Inflammatory macrophage treated with lipopolysaccharide for 4 hours (primary cell): Measurements from ENCODE around the gene CCL17.
"Not testable (repeated sequence)": the region's sequence is repeated elsewhere in the genome, so short reads cannot be mapped to it uniquely, and the experiment has no call there.

ENCODE experiments used
- DNase-seq: peaks from one replicate; pipeline ENCODE4 v3.0.0-alpha.2; 2020

CCL17 gene

GRCh38 chr16:57403965-57404817 lies at the start of gene CCL17:
TSS of gene CCL17 (plus strand) at chr16:57404767. CDS start at chr16:57413933, 9,166 bp downstream.
- peak; percentile 35 for DNase-seq

- DNase-seq, result no peak
These were observed 48.6 kb upstream of the CCL17 start for GRCh38 chr16:57355898-57356414.

- no peak for DNase-seq
These were observed 48.0 kb upstream of the CCL17 start for GRCh38 chr16:57356547-57356946.

- peak; percentile 89 for DNase-seq
These were observed 47.1 kb upstream of the CCL17 start for GRCh38 chr16:57357330-57358085.

DNA sequence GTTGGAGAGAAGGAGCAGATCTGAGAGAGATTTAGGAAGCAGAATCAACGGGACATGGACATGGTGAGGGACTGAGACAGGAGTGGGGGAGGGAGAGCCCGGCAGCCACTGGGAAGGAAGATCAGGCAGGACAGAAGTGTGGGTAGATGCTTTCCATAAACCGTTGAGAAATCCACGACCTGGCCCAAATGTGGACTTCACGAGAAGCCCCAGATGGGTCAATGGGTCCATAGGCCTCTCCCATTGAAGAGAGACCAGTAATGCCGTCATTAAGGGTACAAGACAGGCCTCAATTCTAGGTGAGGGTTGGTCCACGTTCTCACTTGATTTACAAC lies 46.5 kb upstream of the CCL17 start:
- peak; percentile 39 for DNase-seq

GRCh38 chr16:57358527-57359095 lies 46.0 kb upstream of the CCL17 start, which contains the start of gene CCL22:
TSS of gene CCL22 (plus strand) at chr16:57358783. CDS start at chr16:57358817, 34 bp downstream.
- DNase-seq, result peak; percentile 78

- DNase-seq, result no peak
These were observed 44.1 kb upstream of the CCL17 start for GRCh38 chr16:57360321-57360935.

GRCh38 chr16:57361404-57361803 lies 43.2 kb upstream of the CCL17 start:
- DNase-seq, result no peak

- no peak for DNase-seq
These were observed 40.4 kb upstream of the CCL17 start for GRCh38 chr16:57364143-57364542.

DNA sequence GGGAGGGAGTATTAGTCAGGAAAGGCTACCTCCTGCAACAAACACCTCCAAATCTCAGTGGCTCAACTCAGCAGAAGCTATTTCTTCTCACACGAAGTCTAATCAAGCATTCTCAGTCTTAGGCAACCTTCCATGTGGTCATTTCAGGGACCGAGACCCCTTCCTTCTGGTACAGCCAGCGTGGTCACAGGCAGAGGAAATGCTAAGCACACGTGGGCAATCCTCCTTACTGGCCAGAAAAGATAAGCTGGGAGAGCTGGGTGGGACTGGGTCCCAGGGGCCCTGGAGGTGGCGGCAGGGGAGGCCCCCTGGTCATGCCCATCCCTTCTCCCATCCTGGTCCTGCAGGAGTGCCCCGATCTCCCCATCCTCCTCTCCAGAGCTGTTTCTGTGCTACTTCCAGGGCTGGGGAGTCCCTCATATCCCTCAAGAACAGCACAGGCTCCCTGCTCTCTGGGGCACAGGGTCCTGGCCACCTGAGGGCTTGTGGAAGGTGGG lies 38.0 kb upstream of the CCL17 start:
- no peak for DNase-seq

DNA sequence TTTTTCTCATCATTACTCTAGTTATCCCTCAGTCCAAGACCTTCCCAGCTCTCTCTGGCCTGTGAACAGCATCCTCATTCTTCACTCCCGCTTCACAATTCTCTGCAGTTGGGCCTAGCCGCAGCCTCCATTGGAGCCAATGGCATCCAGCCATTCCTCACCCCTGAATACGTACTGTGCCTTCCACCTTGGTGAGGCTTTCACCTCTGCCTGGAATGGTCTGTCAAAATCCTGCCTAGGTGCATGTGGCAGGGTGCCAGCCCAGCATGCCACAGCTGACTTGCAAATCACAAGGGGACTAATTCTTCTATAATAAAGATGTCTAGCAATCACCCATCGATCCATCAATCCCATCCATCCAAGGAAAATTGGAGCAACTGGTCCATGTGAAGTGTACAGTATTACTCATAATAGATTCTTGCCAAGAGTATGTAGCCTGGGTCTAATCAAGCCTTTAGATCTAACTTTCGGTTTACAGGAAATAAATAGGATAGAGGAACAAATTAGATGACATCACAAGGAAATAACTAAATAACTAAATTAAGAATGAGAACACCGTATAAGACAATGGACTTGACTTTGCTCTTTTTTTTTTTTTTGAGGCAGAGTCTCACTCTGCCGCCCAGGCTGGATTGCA lies 37.3 kb upstream of the CCL17 start:
- DNase-seq, result no peak

DNA sequence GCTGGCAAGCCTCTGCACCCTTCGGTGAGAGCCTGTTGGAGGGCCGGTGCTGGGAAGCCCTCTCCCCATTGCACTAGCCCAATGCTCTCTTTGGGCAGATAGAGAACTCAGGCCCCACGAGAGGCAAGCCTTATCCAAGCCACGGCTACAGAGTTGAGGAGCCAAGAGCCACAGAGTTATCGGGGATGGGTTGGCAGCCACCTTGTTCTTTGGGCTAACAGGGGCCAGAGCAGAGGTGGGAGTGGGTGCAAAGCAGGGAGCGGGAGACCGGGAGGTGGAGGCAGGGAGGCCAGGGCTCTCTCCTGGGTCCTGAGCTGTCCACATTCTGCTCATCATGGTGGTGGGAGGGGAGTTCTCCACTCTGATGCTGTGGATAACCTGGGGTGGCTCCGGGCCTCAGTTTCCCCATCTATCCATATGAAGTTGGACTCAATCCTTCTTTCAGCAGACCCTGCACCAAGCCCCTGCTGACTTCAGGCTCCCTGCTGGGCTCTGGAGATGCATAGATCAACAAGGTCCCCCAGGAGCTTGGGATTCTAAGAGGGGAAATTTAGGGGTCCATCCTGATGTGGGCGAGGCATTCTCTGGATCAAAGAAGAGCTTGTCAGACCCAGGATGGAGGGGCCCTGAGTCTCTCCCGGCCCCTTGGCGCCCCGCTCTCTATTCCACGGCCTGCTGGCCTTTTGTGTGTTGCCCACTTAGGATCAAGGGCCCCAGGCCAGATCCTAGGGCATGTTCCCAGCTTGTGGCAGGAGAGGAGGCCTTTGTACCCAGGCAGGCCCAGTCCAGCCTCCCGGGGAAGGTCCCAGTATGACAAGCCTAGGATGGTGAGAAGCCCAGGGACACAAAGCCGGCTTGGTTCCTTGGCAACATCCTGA lies 32.8 kb upstream of the CCL17 start:
- no peak for DNase-seq

DNA sequence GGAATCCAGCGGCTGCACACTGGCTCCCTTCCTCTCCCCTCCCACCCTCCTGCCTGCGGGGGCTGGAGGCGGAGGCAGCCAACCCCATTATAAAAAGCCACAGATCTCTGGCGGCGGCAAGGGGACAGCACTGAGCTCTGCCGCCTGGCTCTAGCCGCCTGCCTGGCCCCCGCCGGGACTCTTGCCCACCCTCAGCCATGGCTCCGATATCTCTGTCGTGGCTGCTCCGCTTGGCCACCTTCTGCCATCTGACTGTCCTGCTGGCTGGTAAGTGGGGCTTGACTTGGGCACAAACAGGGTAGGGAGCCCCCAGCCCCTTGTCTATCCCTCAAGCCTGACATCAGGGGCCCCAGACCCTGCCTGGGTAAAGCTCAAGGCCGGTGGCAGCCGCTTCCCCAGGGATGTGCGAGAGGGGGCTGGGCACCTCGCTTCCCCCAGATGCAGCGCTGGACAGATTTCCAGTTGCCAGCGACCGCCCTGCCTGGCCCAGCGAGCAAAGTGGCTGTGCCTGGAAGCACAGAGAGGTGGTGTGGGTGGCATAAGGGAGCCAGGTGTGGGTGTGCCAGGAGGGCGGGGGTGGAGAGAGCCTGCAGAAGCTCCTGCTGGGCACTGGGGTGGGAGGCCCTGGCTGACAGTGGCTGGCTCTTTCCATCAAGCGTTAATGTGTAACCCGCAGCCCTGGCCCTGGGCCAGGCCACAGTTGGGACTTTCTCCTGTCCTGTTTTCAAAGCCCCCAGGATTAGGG lies 32.0 kb upstream of the CCL17 start, which contains the start of gene CX3CL1:
CX3CL1 (plus strand) TSS at position 119 of the 745 bp plus-strand sequence; CDS start at position 198, 79 bp downstream.
- DNase-seq, result no peak

GRCh38 chr16:57373117-57373947 lies 31.2 kb upstream of the CCL17 start:
- DNase-seq, result no peak

DNA sequence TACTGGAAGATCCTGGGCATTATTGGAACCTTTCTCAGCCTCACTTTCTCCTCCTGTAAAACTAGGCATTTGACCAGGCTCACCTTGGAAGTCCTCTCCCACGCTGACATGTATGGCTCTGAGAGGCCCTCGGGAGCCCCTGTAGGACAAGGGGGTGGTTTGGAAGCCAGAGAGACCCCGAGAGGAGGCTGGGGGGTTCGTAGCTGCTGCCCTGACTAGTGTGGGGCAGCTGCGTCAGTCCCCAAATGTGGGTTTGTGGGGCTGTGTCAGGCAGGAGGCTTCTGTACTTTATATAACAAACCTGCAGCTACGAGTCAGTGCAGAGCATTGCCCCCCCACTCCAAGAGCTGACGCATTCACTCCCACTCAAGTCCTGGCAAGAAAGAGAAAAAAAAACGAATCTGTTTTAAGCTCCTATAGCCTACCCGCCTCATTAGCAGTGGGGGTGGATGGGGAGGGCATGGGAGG lies 30.5 kb upstream of the CCL17 start:
- no peak for DNase-seq

- not testable (repeated sequence) for DNase-seq
These were observed 29.6 kb upstream of the CCL17 start for GRCh38 chr16:57374925-57375465.

- DNase-seq, result no peak
These were observed 28.2 kb upstream of the CCL17 start for GRCh38 chr16:57376313-57376818.

DNA sequence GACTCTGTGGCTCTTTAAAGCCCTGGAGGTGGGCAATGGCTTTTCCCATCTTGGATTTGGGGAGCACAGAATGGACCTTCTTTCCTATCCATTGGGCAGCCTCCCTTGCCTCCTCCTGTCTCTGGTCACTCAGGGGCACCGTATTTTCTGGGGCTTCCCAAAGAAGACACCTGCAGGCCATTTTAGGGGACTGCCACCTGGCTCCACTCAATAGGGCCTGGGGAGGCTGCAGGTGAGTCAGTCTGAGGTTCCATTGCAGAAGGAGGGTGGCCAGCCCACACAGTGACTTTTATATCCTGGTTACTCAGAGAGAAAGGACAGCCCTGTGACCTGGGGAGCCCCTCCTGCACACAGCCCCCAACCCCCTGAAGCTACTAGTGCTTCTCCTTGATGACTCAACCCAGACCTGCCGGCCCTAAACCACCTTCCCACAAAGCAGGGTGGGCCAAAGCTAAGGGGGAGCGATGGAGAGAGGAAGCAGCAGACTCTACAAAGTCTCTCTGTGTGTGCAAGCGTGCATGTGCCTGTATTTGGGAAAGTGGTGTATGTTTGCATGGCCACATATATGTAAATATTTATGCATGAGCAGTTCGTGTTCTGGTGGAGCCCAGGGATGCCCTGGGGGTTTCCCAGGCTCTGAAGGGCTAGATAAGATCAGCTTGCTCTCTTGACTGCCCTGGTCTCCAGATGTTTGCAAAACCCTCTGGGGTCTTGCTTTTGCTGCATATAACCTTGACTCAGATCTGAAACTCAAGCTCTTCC lies 27.3 kb upstream of the CCL17 start:
- DNase-seq, result peak; percentile 65
